Measurements from ENCODE around the gene TTC28. TPM values are rescaled to one million over a fixed set of nuclear protein-coding genes. Genes with fewer than 3 reads are reported as not detected.
"Not testable (repeated sequence)": the region's sequence is repeated elsewhere in the genome, so short reads cannot be mapped to it uniquely, and the experiment has no call there.

TTC28 gene
- total and polyA plus RNA-seq, 11 donors, result 5.1 to 34.9 (median 21.8) TPM

DNA sequence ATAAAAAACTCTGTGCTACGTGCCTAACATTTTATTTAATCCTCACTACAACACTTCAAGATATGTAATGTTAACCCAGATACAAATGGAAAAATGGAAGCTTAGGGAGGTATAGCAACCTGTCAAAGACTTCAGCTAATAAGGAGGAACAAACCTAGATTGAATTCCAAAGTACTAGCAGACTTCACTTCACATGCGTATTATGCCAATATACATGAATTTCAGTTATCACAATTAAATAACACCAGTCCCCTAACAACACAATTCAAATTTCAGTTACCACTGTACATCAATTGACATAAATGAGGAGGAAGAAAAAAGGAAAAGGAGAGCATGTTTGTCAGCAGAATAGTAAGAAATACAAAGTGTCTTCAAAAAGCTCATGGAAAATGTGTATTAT is 60.4 kb downstream of the TTC28 start:
- no peak for TF ChIP-seq POLR2A (IDR thresholded peaks at IDR 0.05)
- TF ChIP-seq, protein P1, sequence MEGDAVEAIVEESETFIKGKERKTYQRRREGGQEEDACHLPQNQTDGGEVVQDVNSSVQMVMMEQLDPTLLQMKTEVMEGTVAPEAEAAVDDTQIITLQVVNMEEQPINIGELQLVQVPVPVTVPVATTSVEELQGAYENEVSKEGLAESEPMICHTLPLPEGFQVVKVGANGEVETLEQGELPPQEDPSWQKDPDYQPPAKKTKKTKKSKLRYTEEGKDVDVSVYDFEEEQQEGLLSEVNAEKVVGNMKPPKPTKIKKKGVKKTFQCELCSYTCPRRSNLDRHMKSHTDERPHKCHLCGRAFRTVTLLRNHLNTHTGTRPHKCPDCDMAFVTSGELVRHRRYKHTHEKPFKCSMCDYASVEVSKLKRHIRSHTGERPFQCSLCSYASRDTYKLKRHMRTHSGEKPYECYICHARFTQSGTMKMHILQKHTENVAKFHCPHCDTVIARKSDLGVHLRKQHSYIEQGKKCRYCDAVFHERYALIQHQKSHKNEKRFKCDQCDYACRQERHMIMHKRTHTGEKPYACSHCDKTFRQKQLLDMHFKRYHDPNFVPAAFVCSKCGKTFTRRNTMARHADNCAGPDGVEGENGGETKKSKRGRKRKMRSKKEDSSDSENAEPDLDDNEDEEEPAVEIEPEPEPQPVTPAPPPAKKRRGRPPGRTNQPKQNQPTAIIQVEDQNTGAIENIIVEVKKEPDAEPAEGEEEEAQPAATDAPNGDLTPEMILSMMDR (IDR thresholded peaks at IDR 0.05), result no peak
- Histone ChIP-seq H3K27ac (no peak overlapping the region), H3K9me3 (peaks cover 0 to 5% (median 0%) of the 10 kb centered on the region in 12 donors), H3K4me3 (no peak overlapping the region), H3K36me3 (no peaks in the 10 kb centered on the region), H3K27me3 (no peaks in the 10 kb centered on the region), H3K4me1 (peaks cover 0 to 4% (median 0%) of the 10 kb centered on the region in 12 donors)
- ATAC-seq (no peak), DNase-seq (no peak)
- 95 to 99% (median 97%) methylated on average over 2 of the region's 2 CpGs for WGBS, 4 donors
- intact Hi-C loops (cut with DNase I), result loop anchor here in 1 of 10 donors (10.0 kb wide), 1 partner anchor 56 kb away; the partner anchor contains the start of gene TTC28

DNA sequence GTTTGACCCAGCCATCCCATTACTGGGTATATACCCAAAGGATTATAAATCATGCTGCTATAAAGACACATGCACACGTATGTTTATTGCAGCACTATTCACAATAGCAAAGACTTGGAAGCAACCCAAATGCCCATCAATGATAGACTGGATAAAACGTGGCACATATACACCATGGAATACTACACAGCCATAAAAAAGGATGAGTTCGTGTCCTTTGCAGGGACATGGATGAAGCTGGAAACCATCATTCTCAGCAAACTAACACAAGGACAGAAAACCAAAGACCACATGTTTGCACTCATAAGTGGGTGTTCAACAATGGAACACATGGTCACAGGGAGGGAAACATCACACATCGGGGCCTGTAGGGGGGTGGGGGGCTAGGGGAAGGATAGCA is 64.2 kb downstream of the TTC28 start:
- not testable (repeated sequence) for H3K27ac ChIP-seq, H3K36me3 ChIP-seq, H3K27me3 ChIP-seq, ATAC-seq, DNase-seq, H3K4me3 ChIP-seq, H3K9me3 ChIP-seq, H3K4me1 ChIP-seq
- intact Hi-C loops (cut with DNase I), result loop anchor here in 1 of 10 donors (10.0 kb wide), 1 partner anchor 59 kb away; the partner anchor contains the start of gene TTC28
- 84 to 92% (median 85%) methylated on average over 4 of the region's 4 CpGs for whole genome bisulfite sequencing, 4 donors

DNA sequence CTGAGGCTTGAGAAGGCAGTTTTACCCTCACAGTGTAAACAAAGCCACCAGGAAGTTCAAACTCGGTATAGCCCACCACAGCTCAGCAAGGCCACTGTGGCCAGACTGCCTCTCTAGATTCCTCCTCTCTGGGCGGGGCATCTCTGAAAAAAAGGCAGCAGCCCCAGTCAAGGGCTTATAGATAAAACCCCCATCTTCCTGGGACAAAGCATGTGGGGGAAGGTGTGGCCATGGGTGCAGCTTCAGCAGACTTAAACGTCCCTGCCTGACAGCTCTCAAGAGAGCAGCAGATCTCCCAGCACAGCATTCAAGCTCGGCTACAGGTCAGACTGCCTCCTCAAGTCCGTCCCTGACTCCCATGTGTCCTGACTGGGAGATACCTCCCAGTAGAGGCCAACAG is 69.7 kb downstream of the TTC28 start:
- no peak overlapping the region for H3K27ac ChIP-seq
- no peak for ATAC-seq
- H3K36me3 ChIP-seq, result no peaks in the 10 kb centered on the region
- no peak overlapping the region for H3K4me3 ChIP-seq
- TF ChIP-seq, protein P1 (IDR thresholded peaks at IDR 0.05), result no peak
- no peak for TF ChIP-seq POLR2A (IDR thresholded peaks at IDR 0.05)
- H3K4me1 ChIP-seq, result peaks cover 0 to 13% (median 2%) of the 10 kb centered on the region in 12 donors
- no peak for DNase-seq
- peaks cover 0 to 7% (median 0%) of the 10 kb centered on the region in 12 donors for H3K9me3 ChIP-seq
- WGBS, 4 donors, result 77 to 95% (median 84%) methylated on average over 4 to 5 of the region's 5 CpGs
- H3K27me3 ChIP-seq, result no peaks in the 10 kb centered on the region
- intact Hi-C loops (cut with DNase I), result loop anchor here in 7 of 10 donors (10.0 kb wide), 4 partner anchors 65 to 635 kb away; partner anchors contain the start of gene TTC28 (in 1 of the 7)

DNA sequence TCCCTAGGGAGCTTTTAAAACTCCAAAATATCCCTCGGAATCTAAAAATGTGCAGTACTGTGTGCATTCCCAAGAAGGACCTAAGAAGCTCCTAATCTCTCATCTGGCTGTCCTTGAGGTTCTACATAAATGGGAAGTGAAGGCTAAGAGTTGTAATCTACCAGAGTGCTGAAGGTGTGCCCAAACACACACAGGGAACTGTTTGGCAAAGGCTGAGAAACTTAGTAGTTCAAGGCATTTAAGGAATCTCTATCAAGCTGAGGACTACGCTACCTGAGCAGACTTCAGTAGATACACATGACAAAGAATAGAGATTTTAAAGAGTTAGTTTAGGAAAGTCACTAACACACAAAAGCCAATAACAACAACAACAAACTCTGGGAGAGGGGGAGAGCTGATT is 71.1 kb downstream of the TTC28 start:
- DNase-seq (no peak), ATAC-seq (no peak)
- H3K27me3 ChIP-seq, result no peaks in the 10 kb centered on the region
- H3K36me3 ChIP-seq, result no peaks in the 10 kb centered on the region
- intact Hi-C loops (cut with DNase I), result loop anchor here in 7 of 10 donors (10.0 kb wide), 3 partner anchors 426 to 636 kb away; no protein-coding TSS in a partner anchor
- peaks cover 0 to 13% (median 2%) of the 10 kb centered on the region in 12 donors for H3K4me1 ChIP-seq
- WGBS, 4 donors, result 81 to 84% (median 82%) methylated on average over 2 of the region's 2 CpGs
- peak overlapping the region in 2 of 12 donors; percentile 7 to 67 for H3K27ac ChIP-seq
- no peaks in the 10 kb centered on the region for H3K9me3 ChIP-seq
- TF ChIP-seq, protein P1 (IDR thresholded peaks at IDR 0.05), result no peak
- TF ChIP-seq POLR2A (IDR thresholded peaks at IDR 0.05), result no peak
- H3K4me3 ChIP-seq, result no peak overlapping the region

DNA sequence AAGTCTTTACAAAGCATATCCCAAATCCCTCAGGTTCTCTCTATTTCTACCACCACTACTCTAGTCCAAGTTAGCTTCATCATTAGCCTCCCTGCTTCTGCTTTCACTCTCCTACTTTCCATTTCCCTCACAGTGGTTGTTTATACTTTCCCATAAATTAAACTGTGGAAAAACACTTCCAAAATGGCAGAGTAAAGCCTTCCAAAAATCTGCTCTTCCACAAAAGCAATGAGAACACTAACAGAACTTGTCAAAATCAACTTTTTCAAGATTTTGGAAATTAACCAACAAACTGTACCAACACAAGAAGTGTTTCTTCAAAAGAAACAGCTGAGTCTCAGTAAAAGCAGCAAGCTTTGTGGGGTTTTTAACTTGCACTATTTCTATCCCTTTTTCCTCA is 71.8 kb downstream of the TTC28 start:
- H3K4me3 ChIP-seq, result no peak overlapping the region
- H3K27ac ChIP-seq, result peak overlapping the region in 3 of 12 donors; percentile 7 to 67 (median 21)
- intact Hi-C loops (cut with DNase I), result loop anchor here in 7 of 10 donors (10.0 kb wide), 3 partner anchors 427 to 637 kb away; no protein-coding TSS in a partner anchor
- no peaks in the 10 kb centered on the region for H3K27me3 ChIP-seq
- H3K36me3 ChIP-seq, result no peaks in the 10 kb centered on the region
- no peak for TF ChIP-seq POLR2A (IDR thresholded peaks at IDR 0.05)
- TF ChIP-seq, protein P1 (IDR thresholded peaks at IDR 0.05), result no peak
- DNase-seq (no peak), ATAC-seq (no peak)
- no peaks in the 10 kb centered on the region for H3K9me3 ChIP-seq
- H3K4me1 ChIP-seq, result peaks cover 0 to 13% (median 2%) of the 10 kb centered on the region in 12 donors

Measured in heart left ventricle (tissue), 16 donors.